A549 (cell line): ENCODE data around the gene KLHL29.

Experiments
- NR3C1 ChIP-seq: fragments of >200 bp; sonication (Bioruptor Twin); formaldehyde crosslinking; IDR thresholded peaks from 3 replicates; pipeline ENCODE4 v1.6.1; 2017
- RAD21 ChIP-seq, 2 experiments: fragments of >200 bp in 1 of 2; sonication (Bioruptor Twin) in 1 of 2; formaldehyde crosslinking in 1 of 2; IDR thresholded peaks in 1 of 2; conservative IDR thresholded peaks in 1 of 2; 2 replicates in 1 of 2; 3 replicates in 1 of 2; pipeline ENCODE4 v1.6.1; 2012 to 2018; ENCODE audit warnings: inconsistent platforms in 1 of 2
- REST ChIP-seq: fragments of 200-600 bp; sonication (generic); IDR thresholded peaks from 2 replicates; pipeline ENCODE4 v1.6.1; 2016; ENCODE audit warnings: antibody characterized with exemption, mild to moderate bottlenecking, moderate library complexity

GRCh38 chr2:23563151-23563550, 178.2 kb downstream of the KLHL29 start:
- TF ChIP-seq NR3C1, result no peak
- no peak for TF ChIP-seq REST
- TF ChIP-seq RAD21 (conservative IDR thresholded peaks at IDR 0.05 in 1 of 2, IDR thresholded peaks at IDR 0.05 in 1 of 2), result no peak
